Suppressor macrophage (primary cell): ENCODE results near the gene ELL.

ENCODE experiments used
- DNase-seq, 4 experiments: peaks; one replicate each; pipeline ENCODE4 v3.0.0-alpha.2; 2020 to 2022

ELL gene

DNA sequence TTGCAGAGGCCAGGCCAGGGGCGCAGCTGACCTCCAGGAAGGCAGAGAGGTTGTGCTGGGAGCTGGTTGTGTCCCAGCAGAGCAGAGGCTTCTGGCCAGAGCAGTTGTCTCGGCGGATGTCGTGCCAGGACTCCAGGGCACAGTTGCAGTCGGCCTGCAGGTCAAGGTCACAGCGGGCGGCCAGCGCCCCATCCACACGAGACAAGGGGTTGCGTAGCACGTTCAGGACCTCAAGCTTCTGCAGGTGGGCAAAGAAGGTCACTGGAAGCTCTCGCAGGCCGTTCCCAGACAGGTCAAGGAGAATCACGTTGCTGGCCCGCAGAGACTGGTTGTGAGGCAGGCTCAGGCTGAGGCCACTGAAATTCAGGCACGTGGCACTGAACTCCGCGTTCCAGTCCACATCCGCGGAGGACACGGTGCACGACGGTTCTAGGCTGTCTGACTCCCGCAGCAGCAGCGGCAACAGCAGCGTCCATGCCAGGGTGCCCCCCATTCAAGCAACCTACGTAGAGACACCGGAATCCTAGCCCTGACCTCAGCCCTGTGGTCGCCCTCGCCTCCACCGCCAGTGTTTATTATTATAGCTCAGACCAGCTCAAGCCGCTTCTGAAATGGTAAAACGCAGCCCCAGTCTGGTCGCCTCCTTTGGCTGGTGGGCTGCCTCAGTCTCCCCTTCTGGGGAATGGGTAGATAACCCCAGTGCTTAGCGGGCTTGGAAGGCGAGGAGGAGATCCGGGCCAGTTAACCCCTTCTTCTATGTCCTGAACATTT lies 125.2 kb downstream of the ELL start:
- peak in 2 of 4 experiments; percentile 0 to 22 for DNase-seq

DNA sequence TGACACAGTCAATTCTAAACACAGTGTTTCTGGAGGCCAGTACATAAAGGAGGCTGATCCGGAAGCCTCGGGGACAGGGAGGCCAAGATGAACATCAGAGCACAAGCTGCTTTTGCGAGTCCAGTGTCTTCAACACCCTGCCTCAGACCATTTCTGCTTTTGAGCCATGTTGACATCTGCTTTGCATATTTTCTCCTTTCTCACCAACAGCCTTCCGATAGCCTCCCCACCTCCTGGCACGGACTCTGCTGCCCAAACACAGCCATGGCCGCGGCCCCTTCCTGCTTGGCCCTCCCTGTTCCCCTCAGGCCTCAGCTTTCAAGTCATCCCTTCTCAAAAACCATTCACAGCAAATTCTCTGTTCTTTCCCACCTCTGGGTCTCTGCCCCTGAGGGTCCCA lies 128.0 kb downstream of the ELL start:
- peak; percentile 74 to 90 (median 88) for DNase-seq

GRCh38 chr19:18392926-18393325 lies 128.9 kb downstream of the ELL start:
- DNase-seq: peak; percentile 66 to 89 (median 85)
